ENCODE results near the gene PCDHGA1. TPM values are rescaled to one million over a fixed set of nuclear protein-coding genes. Genes with fewer than 3 reads are reported as not detected.

Gene PCDHGA1
- total and polyA plus RNA-seq, 2 of the 4 experiments (the other 2 are of a cell fraction), result 0.90 to 0.92 TPM

DNA sequence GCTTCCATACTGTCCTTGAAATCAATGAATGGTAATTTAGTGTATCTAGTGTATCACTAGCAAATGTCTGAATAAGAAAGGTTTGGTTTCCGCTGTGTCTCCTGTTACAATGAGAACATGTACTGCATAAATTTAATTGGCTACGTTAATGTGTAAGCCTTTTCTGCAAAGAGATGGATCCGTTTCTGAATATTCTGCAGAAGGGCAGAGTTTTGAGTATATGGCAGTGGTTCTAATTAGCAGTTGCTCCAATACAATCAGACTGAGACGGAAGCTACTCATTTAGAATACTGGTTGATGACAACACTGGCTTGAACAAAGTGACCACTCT, 154.0 kb downstream of the PCDHGA1 start:
- DNase-seq (no peak), ATAC-seq (ENCODE audit: low read depth) (no peak)
- H3K36me3 ChIP-seq (ENCODE audit: control insufficient read depth, insufficient read depth, low read length), result peaks cover 24% of the 10 kb centered on the region; the same call in 1 of the 2 replicates
- H4K8ac ChIP-seq (ENCODE audit: low read depth in 2 of 2, low read length in 2 of 2), result no peak overlapping the region
- H2BK20ac ChIP-seq (ENCODE audit: low read depth, low read length), result no peak overlapping the region
- no peak overlapping the region for H3K4me3 ChIP-seq (ENCODE audit: insufficient read depth, low read depth, low read length)
- no peak overlapping the region for H3K56ac ChIP-seq (ENCODE audit: extremely low read depth, insufficient read depth, low read length)
- no peak overlapping the region for H2AK9ac ChIP-seq (replicated peaks; ENCODE audit: low read depth, low read length, poor library complexity)
- H3K27me3 ChIP-seq (ENCODE audit: control insufficient read depth, insufficient read depth, low read length), result no peaks in the 10 kb centered on the region
- no peak overlapping the region for H4K91ac ChIP-seq (ENCODE audit: insufficient read depth, low read depth, low read length)
- H2AK5ac ChIP-seq (ENCODE audit: low read depth, low read length), result no peak overlapping the region
- no peak overlapping the region for H3K9ac ChIP-seq (ENCODE audit: low read depth, low read length)
- in situ Hi-C loops (cut with MboI; ENCODE audit: low sequenced_read_pairs) (no loop called here), dilution Hi-C loops (cut with HindIII; ENCODE audit: low sequenced_read_pairs, unreplicated experiment) (no loop called here), intact Hi-C loops (cut with micrococcal nuclease) (no loop called here)
- no peak overlapping the region for H4K5ac ChIP-seq (ENCODE audit: low read depth, low read length)
- no peak overlapping the region; the same call in 1 of the 2 replicates for H3K4me2 ChIP-seq (ENCODE audit: low read depth, low read length)
- no peak overlapping the region for H2BK5ac ChIP-seq (ENCODE audit: low read depth, low read length, poor library complexity, severe bottlenecking)
- no peak overlapping the region for H3K4ac ChIP-seq (ENCODE audit: low read depth, low read length)
- H3K79me1 ChIP-seq (ENCODE audit: low read depth in 1 of 2, low read length in 2 of 2), result peaks cover 30 to 84% of the 10 kb centered on the region in 2 experiments
- H2BK120ac ChIP-seq (ENCODE audit: low read depth, low read length), result no peak overlapping the region
- no peak overlapping the region for H3K23ac ChIP-seq (ENCODE audit: low read depth, low read length)
- no peak for TF ChIP-seq CHD1 (IDR thresholded peaks at IDR 0.05; ENCODE audit: low read depth, low read length)
- H3K4me1 ChIP-seq (ENCODE audit: control insufficient read depth, insufficient read depth, low read length), result peaks cover 13% of the 10 kb centered on the region
- no peaks in the 10 kb centered on the region; the same call in 1 of the 2 replicates for H3K9me3 ChIP-seq (ENCODE audit: control insufficient read depth, insufficient read depth, low read length)
- no peak overlapping the region for H2AFZ ChIP-seq (replicated peaks; ENCODE audit: low read length, poor library complexity)
- POLR2A ChIA-PET (ENCODE audit: unreplicated experiment), result interaction anchor here (0.6 kb wide), 1 partner anchor 11 kb away, joined by 3 read pairs; no protein-coding TSS in a partner anchor
- no peak overlapping the region for H3K18ac ChIP-seq (ENCODE audit: low read depth, low read length)
- no peak overlapping the region for H3K14ac ChIP-seq (replicated peaks; ENCODE audit: low read depth, low read length)
- 6% methylated on average over 2 of the region's 4 CpGs; no CpG with 5 or more reads in 1 of the 2 experiments for WGBS, 2 experiments (ENCODE audit: extremely low coverage in 2 of 2, insufficient read length in 1 of 2)
- BruUV-seq (replicated peaks), result no TSS peak
- H3K9me1 ChIP-seq (ENCODE audit: insufficient read depth, low read length), result peaks cover 17% of the 10 kb centered on the region; the same call in 1 of the 2 replicates
- H2BK15ac ChIP-seq (ENCODE audit: low read depth, low read length), result no peak overlapping the region
- CTCF ChIA-PET, result no interaction called here
- no peak overlapping the region for H3K27ac ChIP-seq (ENCODE audit: insufficient read depth, low read length)
- peaks cover 55% of the 10 kb centered on the region for H4K20me1 ChIP-seq (ENCODE audit: insufficient read depth, low read length)
